Neural cell (in vitro differentiated cells): ENCODE results near the gene MMP13. TPM values are rescaled to one million over a fixed set of nuclear protein-coding genes. Genes with fewer than 3 reads are reported as not detected.
"Not testable (repeated sequence)": the region's sequence is repeated elsewhere in the genome, so short reads cannot be mapped to it uniquely, and the experiment has no call there.

Source experiments
- H2AFZ ChIP-seq: fragments of 200-600, 300-800 bp; sonication (generic), shearing (Covaris generic); 2 replicates; pipeline ENCODE4 v1.6.0; 2014; ENCODE audit warnings: low read depth, mild to moderate bottlenecking, antibody characterized with exemption, low read length, moderate library complexity
- H3F3A ChIP-seq: fragments of 200-600 bp; shearing (Covaris generic); 2 replicates; pipeline ENCODE4 v1.6.1; 2016; ENCODE audit warnings: mild to moderate bottlenecking, moderate library complexity, mixed read lengths, antibody characterized with exemption, low read length; ENCODE audit not compliant: insufficient read depth, poor library complexity, severe bottlenecking
- H3K27ac ChIP-seq: fragments of 200-600, 300-800 bp; sonication (generic), shearing (Covaris generic); 2 replicates; pipeline ENCODE4 v1.5.1; 2014; ENCODE audit warnings: mild to moderate bottlenecking, low read length, moderate library complexity
- H3K27me3 ChIP-seq: fragments of 300-800, 200-600 bp; sonication (generic), shearing (Covaris generic); 2 replicates; pipeline ENCODE4 v1.6.0; 2014; ENCODE audit warnings: mild to moderate bottlenecking, low read depth, low read length, moderate library complexity; ENCODE audit not compliant: insufficient read depth
- H3K36me3 ChIP-seq: fragments of 300-800, 200-600 bp; sonication (generic), shearing (Covaris generic); 2 replicates; pipeline ENCODE4 v1.5.1; 2014; ENCODE audit warnings: mild to moderate bottlenecking, antibody characterized with exemption, low read length, moderate library complexity; ENCODE audit not compliant: insufficient read depth
- H3K4me2 ChIP-seq: fragments of 300-800, 200-600 bp; sonication (generic), shearing (Covaris generic); 2 replicates; pipeline ENCODE4 v1.6.0; 2014; ENCODE audit warnings: mild to moderate bottlenecking, low read length
- H3K4me3 ChIP-seq: fragments of 300-800, 200-600 bp; sonication (generic), shearing (Covaris generic); 2 replicates; pipeline ENCODE4 v1.5.1; 2014; ENCODE audit warnings: mild to moderate bottlenecking, low read length, moderate library complexity
- H3K79me2 ChIP-seq: fragments of 200-600 bp; shearing (Covaris generic); replicated peaks from 2 replicates; pipeline ENCODE4 v1.6.0; 2014; ENCODE audit warnings: mild to moderate bottlenecking, low read length, moderate library complexity; ENCODE audit not compliant: insufficient read depth
- H3K9ac ChIP-seq: fragments of 300-800, 200-600 bp; sonication (generic), shearing (Covaris generic); 2 replicates; pipeline ENCODE4 v1.6.1; 2016; ENCODE audit warnings: mild to moderate bottlenecking, low read length, mixed read lengths
- H3K9me2 ChIP-seq: fragments of 200-600 bp; shearing (Covaris generic); 2 replicates; pipeline ENCODE4 v1.6.1; 2016; ENCODE audit warnings: mild to moderate bottlenecking, low read length, mixed read lengths; ENCODE audit not compliant: insufficient read depth
- H3K9me3 ChIP-seq: fragments of 200-600, 300-800 bp; sonication (generic), shearing (Covaris generic); 2 replicates; pipeline ENCODE4 v1.6.1; 2016; ENCODE audit warnings: mild to moderate bottlenecking, mixed run types, low read length, moderate library complexity, mixed read lengths
- H4K20me1 ChIP-seq: fragments of 200-600 bp; shearing (Covaris generic); 2 replicates; pipeline ENCODE4 v1.6.1; 2016; ENCODE audit warnings: mild to moderate bottlenecking, mixed run types; ENCODE audit not compliant: insufficient read depth
- EP300 ChIP-seq: fragments of 450-650 bp; conservative IDR thresholded peaks from 2 replicates; pipeline ENCODE4 v1.6.1; 2014; ENCODE audit warnings: antibody characterized with exemption, mild to moderate bottlenecking, moderate library complexity; ENCODE audit not compliant: poor library complexity, severe bottlenecking
- EZH2 ChIP-seq: fragments of 200-600, 300-800 bp; shearing (Covaris generic), sonication (generic); IDR thresholded peaks from 2 replicates; pipeline ENCODE4 v1.6.1; 2014; ENCODE audit warnings: antibody characterized with exemption, low read length, borderline replicate concordance, mild to moderate bottlenecking; ENCODE audit not compliant: insufficient read depth, poor library complexity, severe bottlenecking
- MXI1 ChIP-seq: fragments of 450-650 bp; conservative IDR thresholded peaks from 2 replicates; pipeline ENCODE4 v1.6.1; 2014; ENCODE audit warnings: antibody characterized with exemption, mild to moderate bottlenecking; ENCODE audit not compliant: poor library complexity, severe bottlenecking
- POLR2AphosphoS5 ChIP-seq: IDR thresholded peaks from 2 replicates; pipeline ENCODE4 v1.6.1; 2012
- RAD21 ChIP-seq: fragments of 450-650 bp; conservative IDR thresholded peaks from 2 replicates; pipeline ENCODE4 v1.6.1; 2014; ENCODE audit warnings: antibody characterized with exemption, mild to moderate bottlenecking, moderate library complexity
- SMC3 ChIP-seq: fragments of 450-650 bp; conservative IDR thresholded peaks from 2 replicates; pipeline ENCODE4 v1.6.1; 2014; ENCODE audit warnings: antibody characterized with exemption, mild to moderate bottlenecking, moderate library complexity; ENCODE audit not compliant: poor library complexity
- TAF1 ChIP-seq: IDR thresholded peaks from 2 replicates; pipeline ENCODE4 v1.6.1; 2012; ENCODE audit warnings: low read depth
- polyA minus RNA-seq: library from RNA; depleted of rRNA, polyadenylated mRNA; stranded (reverse); fragments of >200 nt; gene quantifications from 2 replicates; pipeline ENCODE4 v1.2.3, GENCODE V29; 2014
- polyA plus RNA-seq: library from polyadenylated mRNA; depleted of rRNA; stranded (reverse); fragments of >200 nt; gene quantifications from 2 replicates; pipeline ENCODE4 v1.2.3, GENCODE V29; 2014
- TF ChIP-seq, protein P1 (sequence below): fragments of 450-650 bp; IDR thresholded peaks from 2 replicates; pipeline ENCODE4 v1.5.1; 2014; ENCODE audit warnings: antibody characterized with exemption, mild to moderate bottlenecking, moderate library complexity; ENCODE audit not compliant: poor library complexity, severe bottlenecking
- TF ChIP-seq, protein P2 (sequence below): IDR thresholded peaks from 2 replicates; pipeline ENCODE4 v1.6.1; 2012; ENCODE audit warnings: borderline replicate concordance

MMP13 gene
- polyA plus RNA-seq (0.26 TPM in 1 of 2 replicates, not detected in the other), polyA minus RNA-seq (not detected in 2 replicates)

DNA sequence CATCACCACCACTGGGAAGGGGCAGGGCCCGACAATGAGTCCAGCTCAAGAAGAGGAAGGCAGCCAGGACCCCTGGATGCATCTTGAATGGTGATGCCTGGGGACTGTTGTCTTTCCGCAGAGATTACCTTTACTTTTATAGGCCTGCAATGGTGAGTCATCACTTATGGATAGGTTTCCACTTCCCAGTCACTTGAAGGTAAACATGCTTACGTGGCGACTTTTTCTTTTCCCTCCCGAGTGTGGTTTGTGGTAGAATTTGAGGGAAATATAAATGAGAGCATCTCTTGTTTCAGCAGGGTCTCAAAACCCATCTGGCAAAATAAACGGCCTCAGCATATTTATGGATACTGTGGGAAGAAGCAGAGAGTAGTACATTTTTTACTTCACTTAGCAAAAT lies at the start of gene MMP13:
Gene MMP13, minus strand, starts transcription at position 109 of the 400 bp plus-strand sequence. Its CDS starts 27 bp downstream, at position 82.
- Histone ChIP-seq H3K4me3 (no peak within 1 kb of the TSS), H3K79me2 (no peaks in the 10 kb centered on the region), H3K9ac (no peak within 1 kb of the TSS), H3K9me2 (no peaks in the 10 kb centered on the region), H3F3A (no peaks in the 10 kb centered on the region), H3K27me3 (no peaks in the 10 kb centered on the region), H3K9me3 (no peaks in the 10 kb centered on the region), H2AFZ (no peak within 1 kb of the TSS), H3K36me3 (no peaks in the 10 kb centered on the region), H3K27ac (no peak within 1 kb of the TSS), H3K4me2 (no peak within 1 kb of the TSS), H4K20me1 (no peaks in the 10 kb centered on the region)
- TF ChIP-seq EZH2 (no peak), MXI1 (no peak), EP300 (no peak), SMC3 (no peak), TAF1 (no peak), RAD21 (no peak), POLR2AphosphoS5 (no peak)
- TF ChIP-seq, protein P1, sequence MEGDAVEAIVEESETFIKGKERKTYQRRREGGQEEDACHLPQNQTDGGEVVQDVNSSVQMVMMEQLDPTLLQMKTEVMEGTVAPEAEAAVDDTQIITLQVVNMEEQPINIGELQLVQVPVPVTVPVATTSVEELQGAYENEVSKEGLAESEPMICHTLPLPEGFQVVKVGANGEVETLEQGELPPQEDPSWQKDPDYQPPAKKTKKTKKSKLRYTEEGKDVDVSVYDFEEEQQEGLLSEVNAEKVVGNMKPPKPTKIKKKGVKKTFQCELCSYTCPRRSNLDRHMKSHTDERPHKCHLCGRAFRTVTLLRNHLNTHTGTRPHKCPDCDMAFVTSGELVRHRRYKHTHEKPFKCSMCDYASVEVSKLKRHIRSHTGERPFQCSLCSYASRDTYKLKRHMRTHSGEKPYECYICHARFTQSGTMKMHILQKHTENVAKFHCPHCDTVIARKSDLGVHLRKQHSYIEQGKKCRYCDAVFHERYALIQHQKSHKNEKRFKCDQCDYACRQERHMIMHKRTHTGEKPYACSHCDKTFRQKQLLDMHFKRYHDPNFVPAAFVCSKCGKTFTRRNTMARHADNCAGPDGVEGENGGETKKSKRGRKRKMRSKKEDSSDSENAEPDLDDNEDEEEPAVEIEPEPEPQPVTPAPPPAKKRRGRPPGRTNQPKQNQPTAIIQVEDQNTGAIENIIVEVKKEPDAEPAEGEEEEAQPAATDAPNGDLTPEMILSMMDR = no peak
- TF ChIP-seq, protein P2, sequence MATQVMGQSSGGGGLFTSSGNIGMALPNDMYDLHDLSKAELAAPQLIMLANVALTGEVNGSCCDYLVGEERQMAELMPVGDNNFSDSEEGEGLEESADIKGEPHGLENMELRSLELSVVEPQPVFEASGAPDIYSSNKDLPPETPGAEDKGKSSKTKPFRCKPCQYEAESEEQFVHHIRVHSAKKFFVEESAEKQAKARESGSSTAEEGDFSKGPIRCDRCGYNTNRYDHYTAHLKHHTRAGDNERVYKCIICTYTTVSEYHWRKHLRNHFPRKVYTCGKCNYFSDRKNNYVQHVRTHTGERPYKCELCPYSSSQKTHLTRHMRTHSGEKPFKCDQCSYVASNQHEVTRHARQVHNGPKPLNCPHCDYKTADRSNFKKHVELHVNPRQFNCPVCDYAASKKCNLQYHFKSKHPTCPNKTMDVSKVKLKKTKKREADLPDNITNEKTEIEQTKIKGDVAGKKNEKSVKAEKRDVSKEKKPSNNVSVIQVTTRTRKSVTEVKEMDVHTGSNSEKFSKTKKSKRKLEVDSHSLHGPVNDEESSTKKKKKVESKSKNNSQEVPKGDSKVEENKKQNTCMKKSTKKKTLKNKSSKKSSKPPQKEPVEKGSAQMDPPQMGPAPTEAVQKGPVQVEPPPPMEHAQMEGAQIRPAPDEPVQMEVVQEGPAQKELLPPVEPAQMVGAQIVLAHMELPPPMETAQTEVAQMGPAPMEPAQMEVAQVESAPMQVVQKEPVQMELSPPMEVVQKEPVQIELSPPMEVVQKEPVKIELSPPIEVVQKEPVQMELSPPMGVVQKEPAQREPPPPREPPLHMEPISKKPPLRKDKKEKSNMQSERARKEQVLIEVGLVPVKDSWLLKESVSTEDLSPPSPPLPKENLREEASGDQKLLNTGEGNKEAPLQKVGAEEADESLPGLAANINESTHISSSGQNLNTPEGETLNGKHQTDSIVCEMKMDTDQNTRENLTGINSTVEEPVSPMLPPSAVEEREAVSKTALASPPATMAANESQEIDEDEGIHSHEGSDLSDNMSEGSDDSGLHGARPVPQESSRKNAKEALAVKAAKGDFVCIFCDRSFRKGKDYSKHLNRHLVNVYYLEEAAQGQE = no peak

DNA sequence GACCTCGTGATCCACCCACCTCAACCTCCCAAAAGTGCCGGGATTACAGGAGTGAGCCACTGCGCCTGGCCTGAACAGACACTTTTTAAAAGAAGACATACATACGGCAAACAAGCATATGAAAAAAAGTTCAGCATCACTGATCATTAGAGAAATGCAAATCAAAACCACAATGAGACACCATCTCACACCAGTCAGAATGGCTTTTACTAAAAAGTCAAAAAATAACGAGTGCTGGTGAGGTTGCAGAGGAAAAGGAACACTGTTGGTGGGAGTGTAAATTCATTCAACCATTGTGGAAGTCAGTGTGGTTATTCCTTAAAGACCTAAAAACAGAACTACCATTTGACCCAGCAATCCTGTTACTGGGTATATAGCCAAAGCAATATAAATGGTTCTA lies 48.7 kb upstream of the MMP13 start:
- not testable (repeated sequence) for H3K36me3 ChIP-seq, H3K27me3 ChIP-seq, H3K9me3 ChIP-seq, H3K9me2 ChIP-seq, H3K9ac ChIP-seq, H4K20me1 ChIP-seq, H3K4me2 ChIP-seq, H3K79me2 ChIP-seq, H3K27ac ChIP-seq, H2AFZ ChIP-seq, H3F3A ChIP-seq, H3K4me3 ChIP-seq

DNA sequence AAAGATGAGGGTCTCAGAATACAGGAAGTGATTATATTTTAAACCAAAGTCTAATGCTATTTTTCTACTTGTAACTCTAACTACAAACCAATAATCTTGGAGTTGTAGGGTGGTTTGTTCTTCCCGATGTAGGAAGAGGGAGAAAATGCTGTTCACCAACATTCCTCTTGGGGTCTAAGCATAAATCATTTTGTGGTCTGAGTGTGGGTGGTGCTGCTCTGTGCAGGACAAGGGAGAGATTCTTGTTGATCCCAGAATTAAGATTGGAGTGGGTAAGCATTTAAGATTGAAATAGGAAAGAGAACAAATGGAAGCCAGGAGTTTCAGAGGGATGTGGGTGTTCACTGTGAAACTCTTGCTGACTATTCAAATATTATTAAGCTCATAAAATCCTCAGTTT lies 38.6 kb upstream of the MMP13 start:
- Histone ChIP-seq H4K20me1 (no peaks in the 10 kb centered on the region), H3K4me2 (no peak overlapping the region), H3K27ac (no peak overlapping the region), H3K4me3 (no peak overlapping the region), H3K36me3 (no peaks in the 10 kb centered on the region), H3K9me3 (no peaks in the 10 kb centered on the region), H3K79me2 (no peaks in the 10 kb centered on the region), H3K9me2 (no peaks in the 10 kb centered on the region), H3K9ac (no peak overlapping the region), H2AFZ (no peak overlapping the region), H3K27me3 (no peaks in the 10 kb centered on the region), H3F3A (no peaks in the 10 kb centered on the region)
- no peak for TF ChIP-seq TAF1
- no peak for TF ChIP-seq SMC3
- no peak for TF ChIP-seq MXI1
- no peak for TF ChIP-seq POLR2AphosphoS5
